GM12873 (cell line): ENCODE results near the gene CYB561D1.

Source experiments
- CTCF ChIP-seq: IDR thresholded peaks from 2 replicates; pipeline ENCODE4 v1.5.1; 2012; ENCODE audit warnings: low read depth, mild to moderate bottlenecking, moderate library complexity, low read length, control low read depth; ENCODE audit not compliant: insufficient read depth; ENCODE audit errors: missing control alignments

The CYB561D1 gene

GRCh38 chr1:109504974-109505373, 11.1 kb downstream of the CYB561D1 start:
- no peak for TF ChIP-seq CTCF

- no peak for TF ChIP-seq CTCF
Measured at GRCh38 chr1:109508001-109508872, 14.3 kb downstream of the CYB561D1 start.

DNA sequence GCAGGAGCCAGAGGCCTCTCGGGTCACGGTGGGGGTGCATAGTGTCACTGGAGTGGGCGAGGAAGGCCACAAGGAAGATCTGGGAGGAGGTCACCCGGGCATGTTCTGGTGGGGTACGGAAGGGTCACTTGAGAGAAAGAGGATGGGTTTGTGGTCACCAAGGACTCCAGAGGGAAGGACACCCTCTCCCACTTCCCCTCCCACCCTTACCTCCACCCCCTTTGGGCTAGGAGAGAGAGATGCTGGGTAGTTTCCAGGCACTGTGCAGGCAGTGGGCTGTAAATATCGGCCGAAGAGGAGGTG, 14.9 kb downstream of the CYB561D1 start:
- no peak for TF ChIP-seq CTCF

- TF ChIP-seq CTCF, result no peak
Measured at GRCh38 chr1:109509176-109510134, 15.6 kb downstream of the CYB561D1 start, which contains the start of gene AMIGO1. Gene AMIGO1, minus strand, starts transcription at chr1:109509727. Its CDS starts 815 bp downstream, at chr1:109508912.

DNA sequence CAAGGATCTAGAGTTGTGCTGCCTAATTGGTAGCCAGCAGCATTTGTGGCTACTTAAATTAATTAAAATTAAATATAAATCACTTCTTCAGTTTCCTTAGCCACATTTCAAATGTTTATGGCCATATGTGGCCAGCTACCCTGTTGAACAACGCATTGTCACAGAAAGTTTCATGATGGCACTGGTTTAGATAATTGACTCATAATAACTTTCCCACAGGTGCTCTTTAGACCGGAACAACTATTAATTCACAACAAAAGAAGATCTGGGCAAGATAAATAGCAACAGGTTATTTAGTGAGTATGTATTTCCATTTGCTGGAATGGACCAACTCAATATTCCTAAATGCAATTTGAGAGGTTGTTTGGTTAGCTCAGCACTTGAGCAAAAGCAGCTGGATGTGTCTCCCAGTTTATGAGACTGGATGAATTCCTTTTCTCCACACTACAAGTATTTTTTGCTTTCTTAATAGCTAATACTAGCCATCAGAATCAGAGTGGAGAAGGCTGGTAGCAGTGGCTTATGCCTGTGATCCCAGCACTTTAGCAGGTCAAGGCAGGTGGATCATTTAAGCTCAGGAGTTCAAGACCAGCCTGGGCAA, 19.3 kb downstream of the CYB561D1 start:
- TF ChIP-seq CTCF, result no peak

DNA sequence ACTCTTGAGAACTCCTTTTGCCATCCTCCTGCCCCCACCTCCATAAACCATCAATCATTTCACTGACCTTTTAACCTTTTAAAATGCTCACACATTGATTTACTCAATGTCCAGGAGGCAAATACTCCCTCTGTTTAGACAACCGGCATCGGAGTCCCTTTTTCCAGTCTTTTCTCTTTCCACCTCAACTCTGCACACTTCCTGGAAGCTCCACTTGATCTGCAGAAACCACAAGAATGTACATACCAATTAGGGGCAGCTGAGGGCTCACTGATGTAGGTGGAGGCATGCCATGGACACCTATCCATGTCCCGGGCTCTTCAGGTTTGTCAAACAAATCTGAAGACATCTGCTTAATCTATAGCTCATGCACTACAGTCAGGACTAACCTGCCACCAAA, 21.0 kb downstream of the CYB561D1 start:
- no peak for TF ChIP-seq CTCF

DNA sequence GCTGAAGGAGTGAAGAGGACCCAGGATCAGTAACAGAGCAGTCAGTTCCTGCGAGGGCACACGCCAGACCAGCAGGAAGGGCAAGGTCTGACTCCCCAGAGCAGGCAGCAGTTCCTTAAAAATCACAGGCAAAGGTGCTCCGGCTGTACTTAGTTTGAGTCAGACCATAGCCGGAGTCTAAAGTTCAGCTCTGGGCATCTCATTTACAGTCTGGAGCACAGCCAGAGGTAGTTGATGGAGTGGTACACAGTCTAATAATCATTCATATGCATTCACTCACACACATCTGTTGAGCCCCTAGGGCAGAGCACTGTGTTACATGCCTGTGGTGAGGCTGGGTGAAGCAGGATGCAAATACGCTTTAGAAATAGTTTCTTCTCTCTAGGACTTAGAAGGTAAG, 23.0 kb downstream of the CYB561D1 start:
- TF ChIP-seq CTCF, result no peak
